Esophagus squamous epithelium (tissue), 4 donors: ENCODE data around the gene PALM.

Experiments used
- POLR2A ChIP-seq, 4 donors: fragments of 450-650 bp; IDR thresholded peaks; one replicate each; pipeline ENCODE4 v1.6.1; 2017; ENCODE audit warnings: antibody characterized with exemption in 4 of 4, mild to moderate bottlenecking in 4 of 4, moderate library complexity in 3 of 4
- TF ChIP-seq, protein P1 (sequence below), 6 experiments: fragments of 450-650 bp in 4 of 6; fragments of 200-600 bp in 2 of 6; sonication (generic) in 2 of 6; IDR thresholded peaks; one replicate each; pipeline ENCODE4 v1.5.1; 2016 to 2019; ENCODE audit warnings: antibody characterized with exemption in 6 of 6, mild to moderate bottlenecking in 4 of 6, moderate library complexity in 4 of 6

DNA sequence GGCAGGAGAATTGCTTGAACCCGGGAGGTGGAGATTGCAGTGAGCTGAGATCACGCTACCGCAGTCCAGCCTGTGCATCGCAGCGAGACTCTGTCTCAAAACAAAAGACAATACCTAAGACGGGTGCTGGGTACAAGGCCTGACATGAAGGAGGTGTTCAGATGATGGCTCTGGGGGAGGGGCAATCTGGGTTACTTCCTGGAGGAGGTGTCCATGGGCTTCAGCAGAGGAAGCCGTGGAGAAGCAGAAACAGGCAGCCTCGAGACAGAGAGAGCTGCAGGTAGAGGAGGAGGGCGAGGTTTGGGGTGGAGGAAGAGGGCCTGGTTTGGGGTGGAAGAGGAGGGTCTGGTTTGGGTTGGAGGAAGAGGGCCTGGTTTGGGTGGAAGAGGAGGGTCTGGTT, 45.8 kb downstream of the PALM start:
- TF ChIP-seq, protein P1, sequence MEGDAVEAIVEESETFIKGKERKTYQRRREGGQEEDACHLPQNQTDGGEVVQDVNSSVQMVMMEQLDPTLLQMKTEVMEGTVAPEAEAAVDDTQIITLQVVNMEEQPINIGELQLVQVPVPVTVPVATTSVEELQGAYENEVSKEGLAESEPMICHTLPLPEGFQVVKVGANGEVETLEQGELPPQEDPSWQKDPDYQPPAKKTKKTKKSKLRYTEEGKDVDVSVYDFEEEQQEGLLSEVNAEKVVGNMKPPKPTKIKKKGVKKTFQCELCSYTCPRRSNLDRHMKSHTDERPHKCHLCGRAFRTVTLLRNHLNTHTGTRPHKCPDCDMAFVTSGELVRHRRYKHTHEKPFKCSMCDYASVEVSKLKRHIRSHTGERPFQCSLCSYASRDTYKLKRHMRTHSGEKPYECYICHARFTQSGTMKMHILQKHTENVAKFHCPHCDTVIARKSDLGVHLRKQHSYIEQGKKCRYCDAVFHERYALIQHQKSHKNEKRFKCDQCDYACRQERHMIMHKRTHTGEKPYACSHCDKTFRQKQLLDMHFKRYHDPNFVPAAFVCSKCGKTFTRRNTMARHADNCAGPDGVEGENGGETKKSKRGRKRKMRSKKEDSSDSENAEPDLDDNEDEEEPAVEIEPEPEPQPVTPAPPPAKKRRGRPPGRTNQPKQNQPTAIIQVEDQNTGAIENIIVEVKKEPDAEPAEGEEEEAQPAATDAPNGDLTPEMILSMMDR (IDR thresholded peaks at IDR 0.05) = no peak
- no peak for TF ChIP-seq POLR2A (IDR thresholded peaks at IDR 0.05)
